ENCODE data around the gene POLR3F.

- TF ChIP-seq CTCF (IDR thresholded peaks at IDR 0.05) = no peak
- TF ChIP-seq POLR2A (IDR thresholded peaks at IDR 0.05) = no peak
Observed at GRCh38 chr20:18515973-18516372, 48.8 kb downstream of the POLR3F start.

All from body of pancreas (tissue), 4 donors.